Inflammatory macrophage (primary cell): ENCODE measurements around the gene ELMO2.
"Not testable (repeated sequence)": the region's sequence is repeated elsewhere in the genome, so short reads cannot be mapped to it uniquely, and the experiment has no call there.

Source experiments
- DNase-seq, 2 donors: peaks; one replicate each; pipeline ENCODE4 v3.0.0-alpha.2; 2020 to 2022

The ELMO2 gene

GRCh38 chr20:46406986-46407670 lies 713 bp upstream of the ELMO2 start:
- peak; percentile 73 to 92 for DNase-seq

- DNase-seq = no peak
Observed at GRCh38 chr20:46402331-46402811, 4.0 kb downstream of the ELMO2 start.

GRCh38 chr20:46401478-46401860 lies 4.9 kb downstream of the ELMO2 start:
- DNase-seq = no peak

- DNase-seq = peak; percentile 56 to 61
Observed at GRCh38 chr20:46400828-46401477, 5.5 kb downstream of the ELMO2 start.

GRCh38 chr20:46400253-46400652 lies 6.2 kb downstream of the ELMO2 start:
- DNase-seq = peak; percentile 83 to 87

GRCh38 chr20:46399401-46399800 lies 7.0 kb downstream of the ELMO2 start:
- peak in 1 of 2 donors; percentile 20 for DNase-seq

GRCh38 chr20:46398963-46399362 lies 7.5 kb downstream of the ELMO2 start:
- no peak for DNase-seq

- DNase-seq = peak; percentile 34 to 47
Observed at GRCh38 chr20:46396052-46396740, 10.2 kb downstream of the ELMO2 start.

- peak; percentile 53 to 71 for DNase-seq
Observed at GRCh38 chr20:46394872-46395760, 11.3 kb downstream of the ELMO2 start.

- DNase-seq = no peak
Observed at GRCh38 chr20:46393967-46394366, 12.4 kb downstream of the ELMO2 start.

GRCh38 chr20:46388937-46389336 lies 17.5 kb downstream of the ELMO2 start:
- DNase-seq = no peak

GRCh38 chr20:46388201-46388836 lies 18.1 kb downstream of the ELMO2 start:
- DNase-seq = no peak

- not testable (repeated sequence) for DNase-seq
Observed at GRCh38 chr20:46387054-46387453, 19.4 kb downstream of the ELMO2 start.

- DNase-seq = no peak
Observed at GRCh38 chr20:46378412-46379009, 27.9 kb downstream of the ELMO2 start.

GRCh38 chr20:46377518-46377917 lies 28.9 kb downstream of the ELMO2 start:
- DNase-seq = no peak

GRCh38 chr20:46376196-46376785 lies 30.1 kb downstream of the ELMO2 start:
- no peak for DNase-seq

- DNase-seq = no peak
Observed at GRCh38 chr20:46375771-46376170, 30.6 kb downstream of the ELMO2 start.

GRCh38 chr20:46374383-46374782 lies 32.0 kb downstream of the ELMO2 start:
- DNase-seq = no peak

GRCh38 chr20:46371656-46372055 lies 34.8 kb downstream of the ELMO2 start:
- peak; percentile 77 to 87 for DNase-seq

GRCh38 chr20:46368902-46369268 lies 37.5 kb downstream of the ELMO2 start:
- DNase-seq = no peak
